ENCODE data around the gene TTC16.

Gene TTC16

DNA sequence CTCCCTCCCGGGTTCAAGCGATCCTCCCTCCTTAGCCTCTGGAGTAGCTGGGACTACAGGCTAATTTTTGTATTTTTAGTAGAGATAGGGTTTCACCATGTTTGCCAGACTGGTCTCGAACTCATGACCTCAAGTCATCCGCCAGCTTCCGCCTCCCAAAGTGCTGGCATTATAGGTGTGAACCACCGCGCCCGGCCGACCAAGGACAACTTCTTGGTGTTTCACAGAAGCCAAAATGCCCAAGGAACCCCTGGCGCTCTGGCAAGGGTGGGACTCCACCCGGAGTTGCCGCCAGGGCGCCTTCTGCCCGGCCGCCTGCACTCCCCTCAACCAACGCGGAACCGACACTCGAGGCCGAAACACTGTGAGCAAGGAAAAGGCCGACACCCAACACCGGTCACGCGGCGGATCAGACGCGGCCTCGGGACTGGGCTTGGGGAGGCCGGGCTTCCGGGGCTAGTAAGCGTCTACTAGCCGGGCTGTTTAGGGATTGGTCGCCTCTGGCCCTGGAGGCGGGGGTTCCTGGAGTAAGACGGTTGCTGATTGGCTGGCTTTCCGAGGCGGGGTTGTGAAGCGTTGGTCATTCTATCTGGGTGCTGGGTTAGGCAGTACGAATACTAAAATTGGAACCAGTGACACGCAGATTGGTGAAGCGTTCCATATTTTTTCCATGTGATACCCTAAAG is 16.8 kb upstream of the TTC16 start:
- peak; percentile 94 for DNase-seq

DNA sequence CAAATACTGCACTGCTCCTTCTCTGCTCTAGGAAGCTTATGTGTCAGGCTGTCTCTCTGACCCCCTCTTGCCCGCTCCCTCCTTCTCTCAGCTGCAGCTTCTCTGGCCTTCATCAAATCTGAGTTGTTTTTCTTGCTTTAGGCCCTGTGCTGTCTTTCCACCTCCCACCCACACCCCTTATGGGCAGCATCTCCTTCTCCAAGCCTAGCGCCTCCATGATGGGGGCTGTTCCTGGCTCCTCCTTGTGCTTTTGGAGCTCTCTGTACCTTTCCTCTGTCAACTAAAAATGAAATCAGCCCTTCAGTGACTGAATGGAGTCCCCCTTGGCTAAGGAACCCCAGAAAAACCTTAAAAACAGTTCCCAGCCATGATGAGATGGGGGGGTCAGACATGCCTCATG is 15.7 kb upstream of the TTC16 start:
- no peak for DNase-seq

DNA sequence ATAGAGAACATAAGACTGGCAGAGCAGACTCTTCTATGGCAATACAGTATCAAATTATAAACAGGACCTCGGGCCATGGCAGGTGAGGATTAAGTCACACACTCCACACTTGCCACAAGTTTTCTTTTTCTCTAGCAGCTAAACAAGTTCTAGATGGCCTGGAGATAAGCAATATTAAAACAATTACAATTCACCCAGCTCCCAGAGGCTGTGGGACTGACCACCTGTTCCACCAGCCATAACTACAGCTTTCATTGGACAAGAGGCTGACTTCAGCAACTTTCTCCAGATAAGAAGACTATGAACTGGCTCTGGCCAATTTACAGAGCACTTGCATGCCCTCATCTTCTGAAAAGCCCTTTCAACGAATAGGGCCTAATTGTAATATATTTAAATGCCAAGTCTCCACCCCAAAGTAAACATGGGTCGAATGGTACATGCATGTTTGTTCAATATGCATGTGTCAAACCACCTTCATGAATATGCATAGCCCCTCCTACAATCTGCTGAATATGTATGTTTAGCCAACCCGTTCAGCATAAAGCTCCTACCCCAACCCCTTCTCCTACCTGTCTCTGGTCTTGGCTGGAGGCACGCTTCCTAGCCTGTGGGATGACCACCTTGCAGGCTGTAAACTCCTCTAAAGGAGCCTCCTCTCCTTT is 15.2 kb upstream of the TTC16 start:
- DNase-seq = no peak

GRCh38 chr9:127703289-127703946 is 12.5 kb upstream of the TTC16 start:
- DNase-seq = no peak

- DNase-seq = no peak
Measured at GRCh38 chr9:127705577-127706379, 10.1 kb upstream of the TTC16 start.

DNA sequence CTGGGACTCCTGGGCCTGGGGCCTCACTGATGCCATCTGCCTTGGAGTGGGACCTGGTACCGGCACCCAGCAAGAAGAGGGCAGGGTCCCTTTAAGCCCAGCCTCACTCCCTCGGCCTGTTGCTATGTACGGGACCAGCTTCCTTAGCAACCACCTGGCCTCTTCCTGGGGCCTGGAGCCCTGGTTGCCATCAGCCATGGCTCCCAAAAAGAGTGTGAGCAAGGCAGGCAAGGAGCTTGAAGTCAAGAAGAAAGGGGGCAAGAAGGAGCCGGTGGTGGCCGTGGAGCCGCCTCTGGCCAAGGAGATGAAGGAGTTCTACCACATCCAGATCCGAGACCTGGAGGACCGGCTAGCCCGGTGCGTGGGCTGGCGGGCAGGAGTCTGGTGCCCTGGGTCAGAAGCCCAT is 9.0 kb upstream of the TTC16 start, which contains the start of gene CFAP157:
Gene CFAP157 (plus strand): TSS at position 153 of the 406 bp plus-strand sequence. CDS start 44 bp downstream, at position 197.
- peak; percentile 22 for DNase-seq

GRCh38 chr9:127707766-127708165 is 8.1 kb upstream of the TTC16 start:
- DNase-seq = peak; percentile 25

DNA sequence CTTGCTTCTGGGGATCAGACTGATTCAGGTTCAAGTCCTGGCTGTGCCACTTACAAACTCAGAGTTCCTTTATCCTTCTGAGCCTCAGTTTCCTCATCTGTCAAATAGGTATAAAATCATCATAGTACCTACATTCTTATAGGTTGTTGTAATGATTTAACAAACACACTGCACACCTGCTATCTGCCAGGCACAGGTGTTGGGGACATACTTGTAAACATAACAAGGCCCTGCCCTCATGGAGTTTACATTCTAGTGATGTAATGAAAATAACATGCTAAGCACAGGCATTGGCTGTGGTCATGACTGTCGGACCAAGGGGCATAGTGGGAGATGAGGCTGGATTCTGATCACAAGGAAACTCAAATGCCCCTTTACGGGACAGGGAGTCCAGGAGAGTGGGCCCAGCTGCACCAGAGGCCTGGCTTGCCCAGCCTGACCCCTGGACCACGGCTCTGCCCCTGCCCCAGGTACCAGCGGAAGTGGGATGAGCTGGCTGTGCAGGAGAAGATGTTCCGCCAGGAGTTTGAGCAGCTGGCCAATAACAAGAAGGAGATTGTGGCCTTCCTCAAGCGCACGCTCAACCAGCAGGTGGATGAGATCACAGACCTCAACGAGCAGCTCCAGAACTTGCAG is 6.8 kb upstream of the TTC16 start:
- no peak for DNase-seq

DNA sequence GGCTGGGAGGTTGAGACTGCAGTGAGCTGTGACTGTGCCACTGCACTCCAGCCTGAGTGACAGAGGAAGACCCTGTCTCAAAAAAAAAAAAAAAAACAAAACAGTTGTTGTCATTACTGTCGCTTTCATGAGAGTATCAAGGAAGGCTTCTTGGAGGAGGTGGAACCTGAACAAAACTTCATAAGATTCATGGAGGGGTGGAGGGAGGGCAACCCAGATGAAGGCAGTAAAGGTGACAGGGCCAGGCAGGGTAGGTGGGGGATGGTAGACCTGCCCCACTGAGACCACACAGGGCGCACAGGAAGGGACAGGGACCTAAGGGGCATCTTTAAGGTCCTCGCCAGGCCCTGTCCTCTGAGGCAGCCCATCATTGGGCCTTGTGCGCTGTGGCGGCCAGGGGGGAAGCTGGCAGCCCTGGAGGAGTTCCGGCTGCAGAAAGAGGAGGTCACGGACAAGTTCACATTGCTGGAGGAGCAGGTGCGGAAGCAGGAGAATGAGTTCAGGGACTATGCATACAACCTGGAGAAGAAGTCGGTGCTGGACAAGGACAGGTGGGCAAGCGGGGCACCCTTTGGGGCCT is 5.6 kb upstream of the TTC16 start:
- DNase-seq = no peak

GRCh38 chr9:127711226-127711701 is 4.6 kb upstream of the TTC16 start:
- DNase-seq = no peak

DNA sequence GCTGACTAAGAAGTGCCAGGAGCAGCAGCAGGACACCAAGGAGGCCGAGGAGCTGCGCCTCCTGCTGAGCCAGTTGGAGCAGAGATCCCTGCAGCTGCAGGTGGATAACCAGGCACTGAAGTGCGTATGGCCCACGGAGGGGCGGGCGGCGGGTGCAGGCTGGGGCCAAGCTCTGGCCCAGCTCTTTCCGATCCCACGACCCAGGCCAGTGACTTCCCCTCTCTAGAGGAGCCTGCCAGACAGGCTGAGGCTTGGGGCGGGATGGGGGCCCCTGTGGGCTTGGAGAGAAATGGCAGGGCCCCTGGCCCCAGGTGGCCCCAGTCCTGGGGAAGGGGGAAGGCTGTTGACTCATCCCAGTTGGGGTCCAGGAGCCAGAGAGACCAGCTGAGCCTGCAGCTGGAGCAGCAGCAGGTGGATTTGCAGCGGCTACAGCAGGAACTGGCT is 4.0 kb upstream of the TTC16 start:
- DNase-seq = no peak

- DNase-seq = no peak
Measured at GRCh38 chr9:127712371-127712770, 3.5 kb upstream of the TTC16 start.

GRCh38 chr9:127712867-127713266 is 3.0 kb upstream of the TTC16 start:
- no peak for DNase-seq

- no peak for DNase-seq
Measured at GRCh38 chr9:127714020-127714750, 1.7 kb upstream of the TTC16 start.

GRCh38 chr9:127714951-127715469 is 869 bp upstream of the TTC16 start:
- no peak for DNase-seq

DNA sequence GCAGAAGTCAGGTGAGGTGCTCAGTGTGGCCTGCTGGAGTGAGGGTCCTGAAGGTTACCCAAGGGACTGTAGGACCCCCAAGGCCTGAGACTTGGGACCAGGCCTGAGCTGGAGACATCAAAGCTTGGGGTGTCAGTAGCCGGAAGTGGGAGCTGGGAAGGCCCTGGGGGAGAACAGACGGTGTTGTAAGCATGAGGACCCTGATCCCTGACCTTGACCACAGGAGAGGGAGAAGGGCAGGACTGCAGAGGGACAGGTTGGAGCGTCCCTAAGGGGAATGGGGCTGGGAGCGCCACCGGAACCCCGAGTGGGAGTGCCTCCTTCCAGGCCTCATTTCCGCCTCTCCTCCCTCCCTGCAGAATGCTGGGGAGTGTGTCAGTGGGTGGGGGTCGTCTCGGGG is 533 bp downstream of the TTC16 start:
- no peak for DNase-seq

- DNase-seq = no peak
Measured at GRCh38 chr9:127717766-127718165, 1.9 kb downstream of the TTC16 start.

DNA sequence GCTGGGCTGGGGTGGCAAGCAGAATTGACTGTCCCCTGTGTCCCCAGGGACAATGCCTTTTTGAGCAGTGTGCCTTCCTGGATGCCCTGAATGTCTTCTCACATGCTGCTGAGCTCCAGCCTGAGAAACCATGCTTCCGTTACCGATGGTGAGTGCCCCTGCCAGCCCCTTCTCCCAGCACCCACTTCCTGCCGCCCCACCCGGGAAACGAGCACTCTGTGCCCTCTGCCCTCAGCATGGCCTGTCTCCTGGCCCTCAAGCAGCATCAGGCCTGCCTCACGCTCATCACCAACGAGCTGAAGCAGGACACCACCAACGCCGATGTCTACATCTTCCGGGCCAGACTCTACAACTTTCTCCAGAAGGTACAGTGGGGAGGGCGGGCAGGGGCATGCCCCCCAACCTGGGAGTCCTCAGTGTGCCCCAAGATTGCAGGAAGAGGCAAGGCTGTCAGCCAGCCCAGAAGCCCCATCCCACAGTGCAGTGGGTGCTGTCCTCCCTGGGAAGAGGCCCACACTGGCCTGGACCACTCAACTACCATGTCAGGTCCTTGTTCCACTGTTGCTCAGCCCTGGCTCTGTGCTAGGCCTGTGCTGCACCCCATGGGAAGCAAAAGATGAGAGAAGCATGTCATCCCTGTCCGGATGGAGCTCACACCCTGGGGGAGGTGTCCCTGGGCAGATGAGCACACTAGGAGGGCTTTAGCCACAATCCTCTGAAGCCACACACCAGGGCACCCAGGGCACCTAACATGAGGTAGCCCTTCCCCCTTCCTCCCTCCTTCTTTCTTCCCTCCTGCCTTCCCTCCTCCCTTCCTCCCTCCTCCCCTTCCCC is 4.4 kb downstream of the TTC16 start:
- DNase-seq = no peak

DNA sequence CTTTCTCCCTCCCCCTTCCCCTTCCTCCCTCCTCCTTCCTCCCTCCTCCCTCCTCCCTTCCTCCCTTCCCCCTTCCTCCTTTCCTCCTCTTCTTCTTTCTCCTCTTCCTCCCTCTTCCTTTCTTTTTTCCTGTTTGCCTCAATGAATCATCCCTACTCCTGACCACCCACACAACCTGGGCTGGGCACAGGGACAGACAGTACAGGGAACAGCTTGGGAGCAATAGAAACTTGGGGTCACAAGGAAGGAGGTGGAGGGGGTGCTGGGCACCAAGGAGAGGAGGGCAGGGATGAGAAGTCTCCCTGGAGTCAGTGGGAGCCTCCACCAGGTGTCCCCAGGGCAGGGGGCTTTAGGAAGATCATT is 5.0 kb downstream of the TTC16 start:
- DNase-seq = no peak

GRCh38 chr9:127721391-127721821 is 5.5 kb downstream of the TTC16 start:
- DNase-seq = no peak

Data from SHP77 treated with DMSO at 0.1 percent for 48 hours (cell line).